GM12874 (cell line): ENCODE results near the gene NFATC4.

ENCODE experiments used
- CTCF ChIP-seq: IDR thresholded peaks from 2 replicates; pipeline ENCODE4 v1.5.1; 2011; ENCODE audit warnings: low read depth, mild to moderate bottlenecking, control low read depth, low read length, moderate library complexity; ENCODE audit not compliant: insufficient read depth

Gene NFATC4

GRCh38 chr14:24369907-24370687, 2.1 kb downstream of the NFATC4 start:
- TF ChIP-seq CTCF = no peak

GRCh38 chr14:24370748-24371147, 2.8 kb downstream of the NFATC4 start:
- TF ChIP-seq CTCF = no peak

GRCh38 chr14:24372701-24373416, 4.9 kb downstream of the NFATC4 start:
- no peak for TF ChIP-seq CTCF

GRCh38 chr14:24376448-24377070, 8.6 kb downstream of the NFATC4 start:
- TF ChIP-seq CTCF = no peak

GRCh38 chr14:24377126-24377525, 9.1 kb downstream of the NFATC4 start:
- TF ChIP-seq CTCF = no peak

- TF ChIP-seq CTCF = no peak
These were observed 9.7 kb downstream of the NFATC4 start for GRCh38 chr14:24377657-24378056.

GRCh38 chr14:24378327-24378726, 10.3 kb downstream of the NFATC4 start:
- TF ChIP-seq CTCF = no peak
